Esophagus squamous epithelium (tissue), 5 donors: ENCODE measurements around the gene ZNF341. TPM values are rescaled to one million over a fixed set of nuclear protein-coding genes. Genes with fewer than 3 reads are reported as not detected.
A peak's percentile ranks its signal among the peaks of the same experiment; 100 is the strongest.

Source experiments
- DNase-seq: peaks from one replicate; lab custom pipeline; 2025; lab: John Stamatoyannopoulos, UW
- H3K27ac ChIP-seq, 4 donors: fragments of 200-600 bp; sonication (generic); one replicate each; pipeline ENCODE4 v1.5.1; 2016 to 2019; ENCODE audit warnings: mild to moderate bottlenecking in 1 of 4
- H3K27me3 ChIP-seq, 4 donors: fragments of 200-600 bp; sonication (generic); 1 replicate in 3 of 4; 2 replicates in 1 of 4; pipeline versions ENCODE4 v1.5.1 to v1.6.0; 2017 to 2021; ENCODE audit warnings: antibody characterized with exemption in 1 of 4
- H3K36me3 ChIP-seq, 3 donors: fragments of 200-600 bp; sonication (generic); one replicate each; pipeline ENCODE4 v1.5.1; 2016 to 2019
- H3K4me1 ChIP-seq, 3 donors: fragments of 200-600 bp; sonication (generic); one replicate each; pipeline ENCODE4 v1.5.1; 2017 to 2019
- H3K4me3 ChIP-seq, 4 donors: fragments of 200-600 bp; sonication (generic); 1 replicate in 3 of 4; 2 replicates in 1 of 4; pipeline ENCODE4 v1.5.1; 2016 to 2019; ENCODE audit warnings: mild to moderate bottlenecking in 2 of 4, moderate library complexity in 1 of 4
- H3K9me3 ChIP-seq, 3 donors: fragments of 200-600 bp; sonication (generic); one replicate each; pipeline ENCODE4 v1.5.1; 2016 to 2019
- POLR2A ChIP-seq, 4 donors: fragments of 450-650 bp; IDR thresholded peaks; one replicate each; pipeline ENCODE4 v1.6.1; 2017; ENCODE audit warnings: antibody characterized with exemption in 4 of 4, mild to moderate bottlenecking in 4 of 4, moderate library complexity in 3 of 4
- WGBS, 2 donors: methylation state at CpG; one replicate each; pipeline ENCODE4 v1.1.5; 2018; 5-methylcytosine and 5-hydroxymethylcytosine counted together
- intact Hi-C: fragments of 100-400 bp; cut with DNase I; formaldehyde crosslinking; loops from one replicate; pipeline ENCODE4 v1.15.0; 2022
- total RNA-seq, 4 donors: library from RNA; depleted of rRNA; stranded (reverse); fragments of >200 nt; gene quantifications; one replicate each; pipeline ENCODE4 v1.1.0, GENCODE V29; 2016
- TF ChIP-seq, protein P1 (sequence below), 6 experiments: fragments of 450-650 bp in 4 of 6; fragments of 200-600 bp in 2 of 6; sonication (generic) in 2 of 6; IDR thresholded peaks; one replicate each; pipeline ENCODE4 v1.5.1; 2016 to 2019; ENCODE audit warnings: antibody characterized with exemption in 6 of 6, mild to moderate bottlenecking in 4 of 6, moderate library complexity in 4 of 6
- donor health status: DM: yes; HTN: yes; CAD: no.

The ZNF341 gene
- total RNA-seq, 4 donors from 2014 or later = 1.7 to 4.0 (median 3.2) TPM

DNA sequence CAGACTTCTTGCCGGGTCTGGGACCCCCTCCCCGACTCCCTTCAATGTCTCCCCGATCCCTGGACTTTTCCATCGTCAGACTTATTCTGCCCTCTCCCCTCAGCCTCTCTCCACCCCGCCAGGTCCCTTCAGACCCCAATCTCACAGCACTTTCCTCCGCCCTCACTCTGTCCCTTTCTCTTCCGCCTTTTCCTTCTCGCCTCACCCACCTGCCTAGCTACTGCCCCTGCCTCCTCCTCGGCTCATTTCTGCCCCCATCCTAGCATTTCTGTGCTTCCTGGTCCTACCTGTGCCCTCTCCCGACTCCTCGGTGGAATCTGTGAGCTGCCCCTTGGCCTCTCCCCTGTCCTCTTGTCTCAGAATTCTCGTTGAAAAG is 80.0 kb downstream of the ZNF341 start:
- WGBS, 2 donors = 1% methylated on average over 11 to 12 of the region's 12 CpGs
- Histone ChIP-seq H3K9me3 (no peaks in the 10 kb centered on the region), H3K36me3 (peaks cover 0 to 7% (median 0%) of the 10 kb centered on the region in 3 donors), H3K27ac (peak overlapping the region; percentile 90 to 99 (median 96)), H3K4me1 (peaks cover 20 to 56% (median 25%) of the 10 kb centered on the region in 3 donors), H3K27me3 (no peaks in the 10 kb centered on the region), H3K4me3 (peak overlapping the region; percentile 73 to 92 (median 88))
- no peak for DNase-seq
- intact Hi-C loops = no loop called here
- no peak for TF ChIP-seq POLR2A (IDR thresholded peaks at IDR 0.05)
- TF ChIP-seq, protein P1, sequence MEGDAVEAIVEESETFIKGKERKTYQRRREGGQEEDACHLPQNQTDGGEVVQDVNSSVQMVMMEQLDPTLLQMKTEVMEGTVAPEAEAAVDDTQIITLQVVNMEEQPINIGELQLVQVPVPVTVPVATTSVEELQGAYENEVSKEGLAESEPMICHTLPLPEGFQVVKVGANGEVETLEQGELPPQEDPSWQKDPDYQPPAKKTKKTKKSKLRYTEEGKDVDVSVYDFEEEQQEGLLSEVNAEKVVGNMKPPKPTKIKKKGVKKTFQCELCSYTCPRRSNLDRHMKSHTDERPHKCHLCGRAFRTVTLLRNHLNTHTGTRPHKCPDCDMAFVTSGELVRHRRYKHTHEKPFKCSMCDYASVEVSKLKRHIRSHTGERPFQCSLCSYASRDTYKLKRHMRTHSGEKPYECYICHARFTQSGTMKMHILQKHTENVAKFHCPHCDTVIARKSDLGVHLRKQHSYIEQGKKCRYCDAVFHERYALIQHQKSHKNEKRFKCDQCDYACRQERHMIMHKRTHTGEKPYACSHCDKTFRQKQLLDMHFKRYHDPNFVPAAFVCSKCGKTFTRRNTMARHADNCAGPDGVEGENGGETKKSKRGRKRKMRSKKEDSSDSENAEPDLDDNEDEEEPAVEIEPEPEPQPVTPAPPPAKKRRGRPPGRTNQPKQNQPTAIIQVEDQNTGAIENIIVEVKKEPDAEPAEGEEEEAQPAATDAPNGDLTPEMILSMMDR (IDR thresholded peaks at IDR 0.05) = no peak

DNA sequence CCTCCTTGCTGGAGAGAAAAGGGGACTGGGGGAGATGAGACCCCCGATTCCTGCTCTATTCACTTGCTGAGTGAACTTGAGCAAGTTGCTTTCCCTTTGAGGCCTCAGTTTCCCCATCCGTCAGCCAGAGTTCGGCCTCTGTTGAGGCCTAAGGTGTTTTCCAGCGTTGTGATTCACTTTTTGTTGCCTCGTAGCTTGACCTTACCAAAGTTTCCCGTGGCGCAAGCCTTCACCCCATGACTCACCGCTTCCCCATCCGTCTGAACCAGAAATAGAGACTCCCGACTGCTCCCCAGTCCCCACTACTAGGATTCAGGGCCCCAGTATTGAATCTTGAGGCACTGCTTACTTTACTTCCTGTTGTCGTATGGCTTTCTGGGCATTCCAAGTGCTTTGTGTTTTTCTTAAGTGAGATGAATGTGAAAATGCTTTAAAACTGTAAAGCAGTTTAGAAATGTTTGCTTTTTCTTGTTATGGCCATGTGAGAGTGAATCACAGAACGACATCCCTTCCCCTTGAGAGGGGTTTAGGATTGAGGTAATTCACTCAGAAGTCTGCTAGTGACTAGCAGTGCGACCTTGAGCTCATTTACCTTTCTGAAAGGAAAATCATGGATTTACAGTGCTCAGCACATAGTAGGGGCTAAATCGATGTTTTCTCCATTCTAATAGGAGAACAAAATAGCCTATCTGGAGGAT is 80.5 kb downstream of the ZNF341 start:
- peak overlapping the region; percentile 90 to 99 (median 96) for H3K27ac ChIP-seq
- 4 to 7% methylated on average over 14 of the region's 14 CpGs for WGBS, 2 donors

DNA sequence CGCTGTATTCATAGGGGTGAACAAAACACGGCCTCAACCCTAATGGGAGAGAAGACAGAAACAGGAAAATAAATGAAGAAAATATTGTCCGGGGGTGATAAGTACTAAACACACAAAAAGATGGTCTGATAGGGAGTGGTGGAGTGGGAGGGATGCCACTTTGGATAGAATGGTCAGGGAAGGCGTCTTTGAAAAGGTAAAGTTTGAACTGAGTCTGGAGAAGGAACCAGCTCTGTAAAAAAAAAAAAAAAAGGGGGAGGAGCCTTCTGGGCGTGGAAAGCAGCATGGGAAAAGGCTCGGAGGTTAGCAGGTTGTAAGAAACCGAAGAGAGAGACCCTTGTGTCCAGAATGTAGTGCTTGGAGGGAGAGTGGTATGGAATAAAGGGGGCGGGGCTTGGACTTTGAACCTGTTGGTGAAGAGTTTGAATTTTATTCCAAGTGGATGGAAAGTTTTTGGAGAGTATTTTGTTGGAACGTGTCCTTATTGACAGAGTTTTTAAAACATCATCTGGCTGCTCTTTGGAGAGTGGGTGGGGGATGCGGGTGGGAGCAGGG is 81.2 kb downstream of the ZNF341 start:
- no peak for DNase-seq
- 17 to 22% methylated on average over 10 of the region's 10 CpGs for WGBS, 2 donors

More for the DNA sequence above, 80.5 kb downstream of the ZNF341 start:
- intact Hi-C loops = no loop called here
- no peak for DNase-seq
- Histone ChIP-seq H3K4me1 (peaks cover 20 to 61% (median 28%) of the 10 kb centered on the region in 3 donors), H3K27me3 (no peaks in the 10 kb centered on the region), H3K36me3 (peaks cover 0 to 7% (median 0%) of the 10 kb centered on the region in 3 donors), H3K4me3 (peak overlapping the region; percentile 73 to 92 (median 88)), H3K9me3 (no peaks in the 10 kb centered on the region)
- TF ChIP-seq POLR2A (IDR thresholded peaks at IDR 0.05) = no peak
- TF ChIP-seq, protein P1 (IDR thresholded peaks at IDR 0.05) = no peak

DNA sequence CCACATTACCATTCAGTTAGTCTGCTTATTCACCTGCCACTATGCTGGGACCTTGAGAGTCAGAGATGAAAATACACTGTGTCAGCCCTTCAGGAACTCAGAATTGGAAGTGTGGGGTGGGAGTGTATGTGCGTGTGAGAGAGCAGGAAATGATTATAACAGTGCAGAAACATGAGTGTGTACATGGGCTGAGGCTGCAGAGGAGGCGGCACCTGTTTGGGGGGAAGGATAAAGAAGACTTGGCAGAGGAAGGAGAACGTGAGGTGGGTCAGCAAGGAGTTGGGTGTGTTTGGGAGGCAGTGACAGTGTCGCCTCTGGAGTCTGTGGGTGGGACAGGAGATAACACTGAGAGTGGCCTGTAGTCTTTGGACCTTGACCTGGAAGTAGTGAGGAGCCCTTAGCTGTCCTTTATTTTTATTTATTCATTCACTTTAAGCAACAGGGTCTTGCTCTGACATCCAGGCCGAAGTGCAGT is 82.5 kb downstream of the ZNF341 start:
- Histone ChIP-seq H3K36me3 (peaks cover 0 to 18% (median 0%) of the 10 kb centered on the region in 3 donors), H3K27me3 (no peaks in the 10 kb centered on the region), H3K4me1 (peaks cover 20 to 81% (median 38%) of the 10 kb centered on the region in 3 donors), H3K9me3 (no peaks in the 10 kb centered on the region), H3K27ac (no peak overlapping the region), H3K4me3 (no peak overlapping the region)
- DNase-seq = no peak
- no peak for TF ChIP-seq POLR2A (IDR thresholded peaks at IDR 0.05)
- TF ChIP-seq, protein P1 (IDR thresholded peaks at IDR 0.05) = no peak
- WGBS, 2 donors = 69 to 75% methylated on average over 5 of the region's 5 CpGs
- intact Hi-C loops = no loop called here

More for the DNA sequence above, 81.2 kb downstream of the ZNF341 start:
- no peak for TF ChIP-seq POLR2A (IDR thresholded peaks at IDR 0.05)
- TF ChIP-seq, protein P1 (IDR thresholded peaks at IDR 0.05) = no peak
- Histone ChIP-seq H3K4me1 (peaks cover 20 to 68% (median 28%) of the 10 kb centered on the region in 3 donors), H3K36me3 (peaks cover 0 to 7% (median 0%) of the 10 kb centered on the region in 3 donors), H3K27me3 (no peaks in the 10 kb centered on the region), H3K4me3 (peak overlapping the region; percentile 73 to 92 (median 88)), H3K9me3 (no peaks in the 10 kb centered on the region), H3K27ac (peak overlapping the region; percentile 90 to 99 (median 96))
- intact Hi-C loops = no loop called here

DNA sequence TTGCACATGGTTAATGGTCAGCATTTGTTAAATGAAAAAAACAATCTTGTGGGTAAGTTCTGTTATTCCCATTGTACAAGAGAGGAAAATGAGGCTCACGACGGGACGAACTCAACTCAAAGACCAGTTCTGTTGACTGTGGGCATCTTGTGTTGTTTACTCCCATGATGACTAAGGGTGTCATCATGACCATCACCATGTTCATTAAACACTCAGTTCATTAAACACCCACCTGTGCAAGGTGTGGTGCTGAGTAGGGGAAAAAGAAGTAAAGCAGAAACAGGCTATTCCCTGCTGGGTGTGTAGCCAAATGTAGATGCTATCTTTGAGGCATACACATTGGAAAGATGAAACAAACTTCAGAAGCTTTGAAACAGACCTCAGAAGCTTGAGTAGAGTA is 83.9 kb downstream of the ZNF341 start:
- peaks cover 20 to 91% (median 42%) of the 10 kb centered on the region in 3 donors for H3K4me1 ChIP-seq

More for the DNA sequence above, 83.9 kb downstream of the ZNF341 start:
- no peak for TF ChIP-seq POLR2A (IDR thresholded peaks at IDR 0.05)
- TF ChIP-seq, protein P1 (IDR thresholded peaks at IDR 0.05) = no peak
- Histone ChIP-seq H3K36me3 (peaks cover 0 to 18% (median 0%) of the 10 kb centered on the region in 3 donors), H3K4me3 (no peak overlapping the region), H3K27me3 (no peaks in the 10 kb centered on the region), H3K27ac (no peak overlapping the region), H3K9me3 (no peaks in the 10 kb centered on the region)
- intact Hi-C loops = no loop called here
- DNase-seq = no peak
- 71 to 98% methylated on average over 3 of the region's 3 CpGs for WGBS, 2 donors
